Stimulated activated CD4-positive, alpha-beta T cell treated with anti-CD3 and anti-CD28 coated beads, Interleukin-4, amount 100 ng/mL, for 48 hours (primary cell): ENCODE data around the gene PPP1R16B.
"Not testable (repeated sequence)": the region's sequence is repeated elsewhere in the genome, so short reads cannot be mapped to it uniquely, and the experiment has no call there.

Experiments used
- DNase-seq, 2 donors: peaks; one replicate each; pipeline ENCODE4 v3.0.0-alpha.2; 2020; ENCODE audit warnings: low read depth in 2 of 2

PPP1R16B gene

DNA sequence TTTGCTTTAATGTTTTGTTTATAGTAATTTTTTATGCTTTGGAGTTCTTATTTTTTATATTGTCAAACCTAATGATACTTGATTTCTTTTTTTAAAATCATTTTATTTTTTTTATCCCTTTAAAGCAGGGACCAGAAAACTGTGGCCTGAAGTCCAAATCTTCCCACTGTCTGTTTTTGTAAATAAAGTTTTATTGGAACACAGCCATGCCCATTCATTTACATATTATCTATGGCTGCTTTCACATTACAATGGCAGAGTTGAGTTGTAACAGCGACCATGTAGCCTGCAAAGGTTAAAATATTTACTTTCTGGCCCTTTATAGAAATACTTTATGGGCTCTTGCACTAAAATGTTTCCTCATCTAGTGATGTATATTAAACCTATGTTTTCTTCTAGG is 42.3 kb downstream of the PPP1R16B start:
- no peak for DNase-seq

DNA sequence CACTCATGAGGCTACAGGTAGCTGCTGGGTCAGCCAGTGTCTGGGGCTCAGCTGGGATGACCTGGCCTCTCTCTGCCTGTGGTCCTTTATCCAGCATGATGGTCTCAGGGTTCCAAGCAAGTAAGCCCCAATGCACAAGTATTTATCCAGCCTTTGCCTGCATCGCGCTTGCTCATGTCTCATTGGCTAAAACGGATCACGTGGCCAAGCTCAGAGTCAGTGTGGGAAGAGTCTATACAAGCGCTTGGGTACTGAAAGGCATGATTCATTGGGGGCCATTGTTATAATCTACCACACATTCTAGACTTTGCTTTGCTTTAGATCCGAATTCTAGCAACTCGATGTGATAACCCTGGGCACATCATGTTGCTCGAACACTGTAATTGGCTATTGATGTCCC is 48.3 kb downstream of the PPP1R16B start:
- DNase-seq = no peak

DNA sequence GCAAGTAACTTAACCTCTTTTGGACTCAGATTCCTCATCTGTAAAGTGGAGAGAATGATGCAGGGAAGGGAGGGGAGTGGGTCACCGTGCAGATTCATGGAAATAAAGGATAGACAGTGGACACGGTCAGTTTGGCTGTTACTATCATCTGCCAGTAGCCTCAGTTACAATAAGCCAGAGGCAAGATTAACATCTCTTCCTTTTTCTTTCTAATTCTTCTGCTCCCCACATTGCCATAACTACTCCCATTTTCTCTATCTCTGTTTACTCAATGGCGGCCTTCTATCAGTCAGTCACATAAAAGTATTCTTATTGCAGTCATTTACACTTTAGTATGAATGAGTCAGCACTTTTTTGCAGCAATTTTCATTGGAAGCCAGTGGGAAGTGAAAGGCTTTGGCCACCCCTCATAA is 49.2 kb downstream of the PPP1R16B start:
- no peak for DNase-seq

DNA sequence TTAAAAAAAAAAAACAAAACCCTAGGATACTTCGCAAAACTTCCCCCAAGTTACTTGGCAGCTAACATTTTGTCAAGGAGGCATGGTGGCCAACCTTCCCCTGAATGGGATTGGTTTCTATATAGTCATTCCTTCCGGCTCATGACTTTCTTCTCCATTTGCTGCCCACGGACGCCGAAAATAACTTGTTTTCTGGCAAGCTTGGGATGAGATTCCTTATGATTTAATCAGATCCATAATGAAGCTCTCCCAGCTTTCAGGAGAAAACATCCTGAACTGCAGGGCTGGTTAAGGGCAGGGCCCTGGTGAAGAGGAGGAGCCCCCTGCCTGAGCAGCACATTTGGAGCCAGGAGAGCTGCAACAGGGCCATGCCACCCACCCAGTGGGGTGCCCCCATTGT is 49.9 kb downstream of the PPP1R16B start:
- no peak for DNase-seq

DNA sequence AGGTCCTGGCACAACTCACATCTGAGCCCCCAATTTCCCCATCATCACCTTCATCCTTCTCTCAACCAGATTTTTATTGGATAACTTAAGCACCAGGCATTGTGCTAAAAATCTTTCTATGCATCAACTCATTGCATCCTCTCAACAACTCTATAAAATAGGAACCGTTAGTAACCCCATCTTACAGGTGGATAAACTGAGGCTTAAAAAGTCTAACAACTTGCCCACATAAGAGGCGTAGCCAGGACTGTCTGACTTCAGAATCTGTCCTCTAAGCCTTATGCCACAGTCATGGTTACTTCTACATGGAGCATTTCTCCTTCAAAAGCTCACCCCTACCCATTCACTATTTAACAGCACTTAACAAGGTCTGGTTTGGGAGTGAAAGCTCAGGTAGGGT is 51.1 kb downstream of the PPP1R16B start:
- no peak for DNase-seq

DNA sequence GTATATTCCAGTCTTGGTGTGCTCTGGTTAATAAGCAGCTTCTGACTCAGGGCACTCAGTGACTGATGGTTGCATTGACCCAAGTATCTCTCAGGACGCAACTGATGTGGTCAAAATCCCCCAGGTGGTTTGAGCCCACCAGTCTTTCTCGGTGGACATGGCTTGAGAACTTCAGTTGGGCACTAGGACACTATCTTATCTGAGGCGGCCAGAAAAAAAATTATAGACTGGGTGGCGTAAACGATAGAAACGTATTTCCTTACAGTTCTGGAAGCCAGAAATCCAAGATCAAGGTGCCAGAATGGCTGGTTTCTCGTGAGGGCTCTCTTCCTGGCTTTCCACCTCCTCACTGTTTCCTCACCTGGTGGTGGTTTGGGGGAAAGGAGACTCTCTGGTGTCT is 52.2 kb downstream of the PPP1R16B start:
- no peak for DNase-seq

DNA sequence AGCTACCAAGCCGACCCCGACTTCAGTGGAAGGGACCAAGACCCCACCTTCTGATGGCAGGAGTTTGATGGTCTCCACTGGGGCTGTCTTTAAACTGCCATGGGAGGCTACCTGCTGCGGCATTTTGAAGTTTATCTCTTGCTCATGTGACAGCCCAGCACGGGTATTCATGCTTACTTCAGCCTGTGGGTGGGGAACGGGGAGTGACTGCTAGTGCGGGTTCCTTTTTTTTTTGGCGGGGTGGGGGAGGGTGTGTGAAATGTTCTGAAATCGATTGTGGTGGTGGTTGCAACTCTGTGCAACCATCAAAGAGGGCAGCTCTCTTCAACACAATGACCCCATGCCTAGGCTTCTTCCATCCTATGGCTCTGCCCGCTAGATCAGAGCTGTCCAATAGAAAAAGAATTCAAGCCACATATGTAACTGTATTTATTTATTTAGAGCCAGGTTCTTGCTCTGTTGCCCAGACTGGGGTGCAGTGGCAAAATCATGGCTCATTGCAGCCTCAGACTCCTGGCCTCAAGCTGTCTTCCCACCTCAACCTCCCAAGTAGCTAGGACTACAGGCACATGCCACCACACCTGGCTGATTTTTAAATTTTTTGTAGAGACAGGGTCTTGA is 53.7 kb downstream of the PPP1R16B start:
- DNase-seq = no peak

DNA sequence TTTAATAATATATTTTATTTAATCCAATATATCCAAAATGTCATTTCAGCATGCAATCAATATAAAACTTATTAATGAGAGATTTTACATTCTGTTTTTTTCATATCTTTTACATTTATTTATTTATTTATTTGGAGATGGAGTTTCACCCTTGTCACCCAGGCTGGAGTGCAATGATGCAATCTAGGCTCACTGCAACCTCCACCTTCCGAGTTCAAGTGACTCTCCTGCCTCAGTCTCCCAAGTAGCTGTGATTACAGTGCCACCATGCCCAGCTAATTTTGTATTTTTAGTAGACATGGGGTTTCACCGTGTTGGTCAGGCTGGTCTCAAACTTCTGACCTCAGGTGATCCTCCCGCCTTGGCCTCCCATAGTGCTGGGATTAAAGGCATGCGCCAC is 54.4 kb downstream of the PPP1R16B start:
- not testable (repeated sequence) for DNase-seq

DNA sequence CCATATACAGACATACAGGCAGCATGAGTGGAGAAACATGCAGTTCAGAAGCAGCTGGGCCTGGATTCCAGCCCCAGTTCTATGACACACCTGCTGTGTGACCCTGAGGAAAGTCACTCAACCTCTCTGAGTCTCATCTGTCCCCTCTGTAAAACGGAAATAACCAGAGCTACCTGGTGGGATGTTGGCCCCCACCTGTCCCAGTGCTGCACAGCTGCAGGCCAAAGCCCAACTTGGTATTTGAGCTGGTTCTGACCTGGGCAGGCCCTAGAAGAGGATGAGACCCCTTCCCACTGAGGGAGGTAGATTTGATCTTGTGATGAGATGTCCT is 55.5 kb downstream of the PPP1R16B start:
- no peak for DNase-seq

DNA sequence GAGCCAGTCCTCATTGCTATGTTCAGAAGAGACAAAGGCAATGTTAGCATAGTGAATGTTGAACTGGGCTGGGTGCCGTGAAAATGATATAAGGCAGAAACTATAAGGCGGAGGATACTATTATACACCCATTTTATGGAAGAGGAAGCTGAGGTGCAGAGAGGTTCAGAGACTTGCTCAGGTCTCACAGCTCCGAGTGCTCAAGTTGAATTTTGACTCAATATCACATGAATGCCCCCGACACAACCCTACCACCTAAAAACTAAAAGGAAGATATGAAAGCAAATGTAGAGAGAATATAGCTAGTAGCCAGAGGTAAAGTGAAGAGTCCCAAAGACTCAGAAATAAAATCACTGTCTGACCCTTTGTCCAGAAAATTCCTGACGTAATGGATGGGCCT is 56.7 kb downstream of the PPP1R16B start:
- no peak for DNase-seq

DNA sequence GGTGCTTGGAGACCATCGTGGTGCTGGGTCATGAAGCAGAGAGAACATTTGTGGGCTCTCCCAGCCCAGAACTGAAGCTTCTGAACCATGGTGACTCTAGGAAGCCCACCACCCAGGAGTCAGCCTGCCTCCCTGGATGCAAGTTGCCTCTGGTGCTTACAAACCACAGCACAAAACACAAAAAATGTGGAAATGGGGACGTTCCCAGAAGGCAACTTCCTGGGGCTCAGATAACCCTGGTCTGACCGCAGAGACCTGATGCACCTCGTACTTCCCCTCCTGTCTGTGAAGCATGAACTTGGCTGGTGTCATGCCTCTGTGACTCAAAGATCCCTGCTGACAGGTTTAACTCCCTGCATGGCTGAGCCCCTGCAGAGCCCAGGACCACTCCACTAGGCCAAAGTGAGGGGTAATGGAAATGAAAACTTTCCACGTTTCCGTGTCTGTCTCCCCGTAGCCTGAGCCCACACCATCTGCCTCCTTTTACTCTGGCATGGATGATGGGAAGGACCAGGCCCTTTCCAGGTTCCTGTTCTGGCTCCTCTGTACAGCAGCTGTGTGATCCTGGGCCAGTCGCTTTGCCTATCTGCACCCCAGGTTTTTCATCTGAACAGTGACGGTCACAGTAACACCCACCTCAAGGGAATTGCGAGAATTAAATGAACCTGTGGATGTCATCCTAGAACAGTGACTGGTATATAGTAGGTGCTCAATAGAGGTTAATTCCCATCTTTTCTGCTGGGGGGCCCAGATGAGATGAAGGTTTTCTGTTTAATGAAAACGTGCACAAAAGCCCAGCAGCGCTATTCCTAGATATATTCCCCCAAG is 57.7 kb downstream of the PPP1R16B start:
- DNase-seq = peak in 1 of 2 donors; percentile 48

DNA sequence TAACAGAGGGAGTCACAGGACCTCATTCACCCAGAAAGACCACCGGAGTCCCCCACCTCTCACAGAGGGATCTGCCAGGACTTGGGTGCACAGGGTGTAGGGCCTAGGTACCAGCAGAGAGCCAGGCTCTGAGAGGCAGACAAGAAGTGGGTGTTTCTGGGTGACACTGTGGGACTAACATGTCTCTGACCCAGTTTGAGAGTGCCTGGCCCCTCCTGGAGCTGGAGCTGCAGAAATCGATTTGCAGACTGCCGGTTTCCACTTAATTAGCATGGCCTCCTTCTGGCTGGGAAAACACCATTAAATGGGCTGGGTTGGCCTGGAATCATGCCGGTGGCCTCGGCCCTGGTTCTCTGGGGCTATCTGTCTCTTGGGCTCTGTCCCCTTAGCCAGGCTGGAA is 59.2 kb downstream of the PPP1R16B start:
- no peak for DNase-seq

DNA sequence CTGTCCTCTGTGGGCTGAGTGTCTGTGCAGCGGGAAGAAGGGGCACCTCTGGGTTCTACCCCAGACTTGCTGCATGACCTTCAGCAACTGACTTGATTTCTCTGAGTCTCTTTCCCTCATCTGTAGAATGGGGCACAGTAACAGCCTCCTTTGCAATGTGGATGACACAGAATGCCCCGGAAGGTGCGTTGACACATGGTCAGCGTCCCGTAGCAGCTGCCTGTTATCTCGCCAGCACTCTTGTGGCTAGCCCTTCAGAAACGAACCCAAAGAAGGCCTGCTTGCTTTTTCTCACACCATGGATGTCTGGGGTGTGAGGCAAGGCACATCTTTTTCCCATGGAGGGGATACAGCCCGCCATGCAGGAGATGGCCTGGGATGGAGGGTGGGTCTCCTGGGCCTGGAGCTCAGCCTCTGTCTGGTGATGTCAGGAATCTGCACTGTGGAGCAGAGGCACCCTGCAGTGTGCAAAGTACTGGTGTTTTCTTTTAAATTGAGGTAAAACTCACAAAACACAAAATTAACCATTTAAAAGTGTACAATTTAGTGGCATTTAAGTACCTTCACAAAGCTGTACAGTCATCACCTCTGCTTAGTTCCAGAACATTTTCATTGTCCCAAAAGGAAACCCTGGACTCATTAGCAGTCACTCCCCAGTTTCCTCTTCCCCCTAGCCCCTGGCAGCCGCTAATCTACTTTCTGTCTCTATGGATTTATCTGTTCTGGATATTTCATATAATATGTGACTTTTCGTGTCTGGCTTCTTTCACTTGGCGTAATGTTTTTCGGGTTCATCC is 61.0 kb downstream of the PPP1R16B start:
- DNase-seq = no peak

DNA sequence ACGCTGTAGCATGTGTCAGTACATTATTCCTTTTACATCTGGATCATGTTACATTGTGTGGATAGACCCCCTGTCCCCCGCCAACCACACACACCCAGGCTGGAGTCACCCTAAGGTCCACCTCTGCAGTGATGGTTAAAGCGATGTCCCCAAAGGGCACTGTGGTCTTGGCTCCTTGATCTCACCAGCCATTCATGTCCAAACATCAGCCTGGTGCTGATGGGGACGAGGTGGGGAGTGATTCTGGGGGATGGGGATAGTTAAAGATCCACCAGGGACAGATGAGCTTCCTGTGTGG is 61.5 kb downstream of the PPP1R16B start:
- DNase-seq = no peak

DNA sequence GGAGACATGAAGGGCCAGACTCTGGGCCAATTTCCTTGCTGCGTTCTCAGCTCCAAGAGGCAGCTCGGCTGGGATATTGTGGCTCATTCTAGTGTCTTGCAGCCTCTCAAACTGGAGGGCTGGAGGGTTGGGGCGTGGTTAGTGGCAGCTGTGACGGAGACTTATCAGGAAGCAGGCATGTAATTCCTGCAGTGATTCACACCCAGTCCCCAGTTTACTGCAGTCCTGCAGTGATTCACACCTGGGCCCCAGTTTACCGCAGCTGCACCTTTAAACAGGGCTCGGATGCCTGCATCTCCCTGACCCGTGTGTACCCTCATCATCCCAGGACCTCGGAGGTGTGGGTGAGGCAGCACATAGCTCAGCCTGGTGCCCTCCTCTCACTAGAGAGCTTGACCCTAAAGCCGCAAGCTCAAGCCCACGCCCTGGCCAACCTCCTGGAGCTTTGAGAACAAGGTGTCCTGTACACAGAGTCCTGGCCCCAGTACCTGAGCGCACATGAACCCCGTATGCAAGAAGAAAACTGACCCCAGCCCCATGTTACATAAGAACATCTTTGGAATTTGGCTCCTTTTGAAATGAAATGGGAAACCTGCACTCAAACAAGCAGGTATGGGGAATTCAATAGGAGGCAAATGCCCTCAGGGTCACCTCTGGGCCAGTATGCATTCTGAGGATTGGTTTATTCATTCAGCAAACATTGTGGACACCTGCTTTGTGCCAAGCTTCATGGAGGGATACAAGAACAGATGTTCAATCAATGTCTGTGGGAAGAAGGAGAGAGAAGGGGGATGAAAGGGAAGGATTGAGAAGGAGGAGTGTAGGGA is 65.4 kb downstream of the PPP1R16B start:
- peak; percentile 44 to 50 for DNase-seq

DNA sequence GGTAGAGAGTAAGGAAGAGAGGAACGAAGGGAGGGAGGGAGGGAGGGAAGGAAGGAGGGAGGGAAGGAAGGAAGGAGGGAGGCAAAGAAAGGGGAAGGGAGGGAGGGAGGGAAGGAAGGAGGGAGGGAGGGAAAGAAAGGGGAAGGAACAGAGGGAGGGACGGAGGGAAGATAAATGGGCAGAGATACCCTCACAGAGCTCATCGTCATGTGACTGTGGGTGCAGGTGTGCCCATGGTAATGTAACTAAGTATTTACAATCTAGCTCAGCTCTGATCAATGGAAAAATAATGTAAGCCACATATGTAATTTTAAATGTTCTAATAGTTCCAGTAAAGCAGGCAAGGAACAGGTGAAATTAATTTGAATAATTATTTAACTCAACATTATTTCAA is 66.1 kb downstream of the PPP1R16B start:
- DNase-seq = no peak

DNA sequence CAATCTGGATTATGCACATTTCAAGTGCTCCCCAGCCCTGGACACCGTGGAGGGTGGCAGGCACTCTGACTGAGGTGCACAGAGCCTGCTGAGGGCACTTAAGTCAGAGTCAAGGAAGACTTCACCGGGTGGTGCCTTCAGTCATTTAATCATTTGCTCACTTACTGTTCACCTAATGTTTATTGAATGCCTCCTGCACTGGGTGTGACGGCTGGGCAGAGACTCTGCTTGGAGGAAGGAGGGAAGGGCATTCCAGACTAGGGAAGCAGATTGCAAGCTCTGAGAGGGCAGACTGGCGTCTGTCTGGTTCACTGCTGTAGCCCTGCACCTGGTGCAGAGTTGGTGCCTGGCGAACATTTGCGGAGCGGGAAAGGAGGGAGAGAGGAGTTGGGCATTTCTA is 66.5 kb downstream of the PPP1R16B start:
- no peak for DNase-seq

DNA sequence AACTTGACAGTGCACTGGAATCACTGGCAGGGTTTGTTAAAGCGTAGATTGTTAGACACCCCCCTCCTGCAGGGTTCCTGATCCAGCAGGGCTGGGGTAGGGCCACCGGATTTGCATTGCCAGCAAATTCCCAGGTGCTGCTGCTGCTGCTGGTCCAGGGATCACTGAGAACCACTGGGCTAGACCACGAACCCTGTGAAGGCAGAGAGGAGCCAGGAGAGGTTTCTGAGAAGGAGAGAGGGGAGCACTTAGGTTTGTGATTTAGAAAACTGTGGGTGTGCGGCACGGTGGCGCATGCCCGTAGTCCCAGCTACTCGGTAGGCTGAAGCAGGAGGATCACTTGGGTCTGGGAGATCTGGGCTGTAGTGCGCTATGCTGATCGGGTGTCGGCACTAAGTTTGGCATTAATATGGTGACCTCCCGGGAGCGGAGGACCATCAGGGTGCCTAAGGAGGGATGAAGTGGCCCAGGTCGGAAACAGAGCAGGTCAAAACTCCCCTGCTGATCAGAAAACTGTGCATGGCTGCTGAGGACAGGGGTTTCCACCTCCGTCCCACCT is 67.1 kb downstream of the PPP1R16B start:
- no peak for DNase-seq

DNA sequence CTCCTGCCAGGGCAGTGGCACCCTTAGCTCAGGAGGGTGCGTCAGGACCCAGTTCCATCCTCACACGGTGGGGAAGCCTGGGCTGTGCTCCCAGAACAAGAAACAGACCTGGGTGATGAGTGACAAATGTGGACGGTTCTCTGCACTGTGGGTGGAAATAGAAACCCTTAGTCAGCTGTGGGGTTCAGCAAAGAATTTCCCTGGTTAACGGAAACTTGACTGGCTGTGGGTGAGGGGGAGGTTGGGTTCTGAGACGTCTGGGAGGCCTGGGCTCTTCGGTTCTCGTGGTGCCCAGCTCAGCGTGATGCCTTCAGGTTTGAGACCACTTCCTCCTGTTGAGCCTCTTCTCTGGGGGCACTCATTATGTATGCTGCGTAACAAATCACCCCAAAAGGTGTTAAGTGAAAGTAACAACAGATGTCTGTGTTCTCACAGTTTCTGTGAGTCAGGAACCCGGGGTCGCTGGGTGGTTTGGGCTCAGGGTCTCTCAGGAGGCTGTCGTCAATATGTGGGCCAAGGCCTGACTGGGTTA is 67.6 kb downstream of the PPP1R16B start:
- peak; percentile 62 to 85 for DNase-seq

DNA sequence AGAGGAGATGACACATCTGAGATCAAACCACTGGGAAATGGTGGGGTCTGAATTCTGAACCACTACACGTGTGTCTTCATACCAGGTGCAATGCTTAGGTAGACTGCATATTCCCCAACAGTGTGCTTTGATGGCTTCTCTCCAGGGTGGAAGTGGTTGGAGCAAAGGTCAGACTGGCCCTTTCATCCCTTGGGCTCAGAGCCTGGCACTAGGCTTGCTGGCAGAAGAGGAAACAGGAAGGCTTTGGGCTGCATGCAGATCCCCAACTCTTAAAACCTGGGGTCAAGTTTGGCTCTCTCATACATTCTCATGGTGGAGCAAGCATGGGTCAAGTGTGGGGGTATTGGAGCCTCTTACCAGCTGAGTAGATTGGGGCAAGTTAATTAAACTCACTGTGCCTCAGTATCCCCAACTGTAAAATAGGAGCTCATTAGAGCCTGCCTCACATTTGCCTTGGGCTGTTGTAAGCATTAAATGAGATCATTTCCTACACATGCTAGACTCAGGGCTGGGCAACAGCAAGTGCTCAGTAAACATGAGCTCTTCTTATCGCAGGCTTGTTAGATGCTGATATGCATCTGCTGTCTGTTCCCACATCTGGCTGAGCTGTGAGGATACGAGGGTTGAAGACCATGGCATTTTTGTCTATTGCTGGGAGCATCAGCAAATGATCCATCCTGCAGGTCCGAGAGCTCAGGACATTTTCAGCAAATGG is 69.1 kb downstream of the PPP1R16B start:
- DNase-seq = no peak
